ENCODE results near the gene CENPP.

Gene CENPP

DNA sequence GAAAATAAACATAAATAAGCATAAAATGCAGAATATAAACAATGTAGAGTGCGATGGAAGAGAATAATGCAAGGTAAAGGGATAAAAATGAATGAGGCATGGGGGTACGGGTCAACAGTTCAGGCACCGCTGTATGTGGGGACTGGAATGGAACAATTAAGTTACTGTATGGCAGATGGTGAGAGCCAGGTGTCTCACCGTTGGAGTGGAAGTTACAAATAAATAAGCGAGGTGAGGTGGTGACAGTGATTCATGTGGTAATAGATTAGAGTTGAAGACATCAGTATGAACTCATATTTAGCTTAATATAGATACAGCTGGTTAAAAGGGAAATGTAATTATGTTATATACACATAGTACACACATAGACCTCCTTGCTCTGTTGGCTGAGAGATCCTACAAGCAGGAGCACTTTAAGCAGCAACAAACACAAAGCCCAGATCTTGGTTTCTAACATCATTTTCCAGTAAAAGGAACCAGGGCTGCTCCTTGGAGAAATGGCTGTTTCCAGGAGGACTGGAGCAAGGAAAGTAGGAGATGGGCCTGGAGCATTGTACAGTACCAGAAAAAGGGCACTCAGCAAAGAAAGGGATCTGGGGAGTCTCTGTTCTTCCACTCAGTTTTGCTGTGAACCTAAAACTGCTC, 100.9 kb downstream of the CENPP start:
- H3K27me3 ChIP-seq (ENCODE audit: control insufficient read depth, insufficient read depth, low read length), result no peaks in the 10 kb centered on the region
- no peaks in the 10 kb centered on the region for H3K79me2 ChIP-seq
- H3K36me3 ChIP-seq (ENCODE audit: control insufficient read depth, insufficient read depth, low read length), result no peaks in the 10 kb centered on the region
- TF ChIP-seq, protein P1, sequence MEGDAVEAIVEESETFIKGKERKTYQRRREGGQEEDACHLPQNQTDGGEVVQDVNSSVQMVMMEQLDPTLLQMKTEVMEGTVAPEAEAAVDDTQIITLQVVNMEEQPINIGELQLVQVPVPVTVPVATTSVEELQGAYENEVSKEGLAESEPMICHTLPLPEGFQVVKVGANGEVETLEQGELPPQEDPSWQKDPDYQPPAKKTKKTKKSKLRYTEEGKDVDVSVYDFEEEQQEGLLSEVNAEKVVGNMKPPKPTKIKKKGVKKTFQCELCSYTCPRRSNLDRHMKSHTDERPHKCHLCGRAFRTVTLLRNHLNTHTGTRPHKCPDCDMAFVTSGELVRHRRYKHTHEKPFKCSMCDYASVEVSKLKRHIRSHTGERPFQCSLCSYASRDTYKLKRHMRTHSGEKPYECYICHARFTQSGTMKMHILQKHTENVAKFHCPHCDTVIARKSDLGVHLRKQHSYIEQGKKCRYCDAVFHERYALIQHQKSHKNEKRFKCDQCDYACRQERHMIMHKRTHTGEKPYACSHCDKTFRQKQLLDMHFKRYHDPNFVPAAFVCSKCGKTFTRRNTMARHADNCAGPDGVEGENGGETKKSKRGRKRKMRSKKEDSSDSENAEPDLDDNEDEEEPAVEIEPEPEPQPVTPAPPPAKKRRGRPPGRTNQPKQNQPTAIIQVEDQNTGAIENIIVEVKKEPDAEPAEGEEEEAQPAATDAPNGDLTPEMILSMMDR (IDR thresholded peaks at IDR 0.05), result no peak
- H3K4me2 ChIP-seq (ENCODE audit: low read length), result no peak overlapping the region
- no peaks in the 10 kb centered on the region for H3K4me1 ChIP-seq
- no peak overlapping the region for H3K4me3 ChIP-seq (ENCODE audit: low read depth, low read length)
- no peaks in the 10 kb centered on the region for H3K9me3 ChIP-seq (ENCODE audit: control insufficient read depth, low read length)
- no peak overlapping the region for H2AFZ ChIP-seq
- no peak overlapping the region for H3K9ac ChIP-seq
- H3K27ac ChIP-seq, result no peak overlapping the region

DNA sequence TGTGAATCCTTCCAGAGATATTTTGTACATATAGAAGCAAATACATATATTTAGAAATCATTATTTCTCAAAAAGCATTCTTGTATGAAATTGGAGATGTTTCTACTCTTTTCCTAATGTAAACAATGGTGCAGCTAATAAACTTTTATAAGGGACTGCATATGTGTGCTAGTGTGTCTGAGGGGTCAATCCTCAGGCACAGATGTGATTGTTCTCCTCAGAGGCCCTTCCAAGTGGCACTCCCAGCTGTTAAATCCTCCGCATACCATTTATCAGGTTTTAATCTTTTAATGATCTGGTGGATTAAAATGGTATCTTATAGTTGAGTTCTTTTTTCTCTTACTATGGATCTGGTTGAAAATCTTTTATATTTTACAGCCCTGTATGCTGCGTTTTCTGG, 104.1 kb downstream of the CENPP start:
- no peaks in the 10 kb centered on the region for H3K36me3 ChIP-seq (ENCODE audit: control insufficient read depth, insufficient read depth, low read length)
- no peak overlapping the region for H3K4me2 ChIP-seq (ENCODE audit: low read length)
- TF ChIP-seq, protein P1 (IDR thresholded peaks at IDR 0.05), result no peak

DNA sequence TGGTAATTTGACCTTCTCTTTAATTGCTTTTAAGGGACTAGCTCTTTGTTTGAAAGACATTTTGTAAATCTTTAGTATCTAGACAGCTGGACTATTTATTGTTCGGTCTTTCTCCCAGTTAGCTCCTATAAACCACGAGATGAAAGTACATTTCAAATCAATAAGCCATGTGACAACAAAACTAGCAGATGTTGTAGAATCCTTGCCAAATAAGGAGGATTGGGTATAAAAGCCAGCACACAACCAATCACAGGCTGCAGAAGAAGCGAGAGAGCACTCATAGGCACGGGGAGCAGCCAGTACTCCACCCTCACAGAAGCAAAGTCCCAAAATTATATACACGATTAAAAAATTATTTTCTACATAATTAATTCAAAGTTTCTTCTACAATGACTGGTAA, 106.6 kb downstream of the CENPP start:
- Histone ChIP-seq H2AFZ (no peak overlapping the region), H3K9ac (no peak overlapping the region), H3K9me3 (ENCODE audit: control insufficient read depth, low read length) (no peaks in the 10 kb centered on the region), H3K4me1 (no peaks in the 10 kb centered on the region), H3K27ac (no peak overlapping the region), H3K4me2 (ENCODE audit: low read length) (no peak overlapping the region), H3K27me3 (ENCODE audit: control insufficient read depth, insufficient read depth, low read length) (no peaks in the 10 kb centered on the region), H3K4me3 (ENCODE audit: low read depth, low read length) (no peak overlapping the region), H3K79me2 (no peaks in the 10 kb centered on the region), H3K36me3 (ENCODE audit: control insufficient read depth, insufficient read depth, low read length) (no peaks in the 10 kb centered on the region)
- TF ChIP-seq, protein P1 (IDR thresholded peaks at IDR 0.05), result no peak

More for the DNA sequence above, 104.1 kb downstream of the CENPP start:
- Histone ChIP-seq H3K9me3 (ENCODE audit: control insufficient read depth, low read length) (no peaks in the 10 kb centered on the region), H3K9ac (no peak overlapping the region), H3K79me2 (no peaks in the 10 kb centered on the region), H3K27ac (no peak overlapping the region), H3K4me3 (ENCODE audit: low read depth, low read length) (no peak overlapping the region), H3K27me3 (ENCODE audit: control insufficient read depth, insufficient read depth, low read length) (no peaks in the 10 kb centered on the region), H3K4me1 (no peaks in the 10 kb centered on the region), H2AFZ (no peak overlapping the region)

DNA sequence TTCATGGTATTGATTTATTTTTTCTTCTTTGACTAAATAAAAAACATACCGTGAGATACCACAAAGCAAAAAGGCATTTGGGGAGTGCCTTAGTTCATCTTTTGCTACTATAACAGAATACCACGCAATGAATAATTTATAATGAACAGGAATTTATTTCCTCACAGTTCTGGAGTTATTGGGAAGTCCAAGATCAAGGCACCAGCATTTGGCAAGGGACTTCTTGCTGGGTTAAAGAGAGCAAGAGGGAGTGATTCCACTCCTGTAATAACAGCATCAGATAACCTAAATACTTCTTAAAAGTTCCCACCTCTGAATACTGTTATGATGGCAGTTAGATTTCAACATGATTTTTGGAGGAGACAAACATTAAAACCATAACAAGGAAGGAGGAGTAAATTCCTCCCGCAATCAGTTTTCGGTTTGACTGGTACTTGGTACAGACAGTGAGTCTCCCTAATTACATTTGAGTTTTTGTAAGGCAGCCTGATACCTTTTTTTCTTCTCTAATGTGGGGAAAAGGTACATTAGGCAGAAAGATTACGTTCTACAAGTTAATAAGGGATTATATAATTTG, 107.3 kb downstream of the CENPP start:
- H2AFZ ChIP-seq, result no peak overlapping the region
- H3K79me2 ChIP-seq, result no peaks in the 10 kb centered on the region
- H3K4me3 ChIP-seq (ENCODE audit: low read depth, low read length), result no peak overlapping the region
- no peaks in the 10 kb centered on the region for H3K27me3 ChIP-seq (ENCODE audit: control insufficient read depth, insufficient read depth, low read length)
- no peaks in the 10 kb centered on the region for H3K36me3 ChIP-seq (ENCODE audit: control insufficient read depth, insufficient read depth, low read length)
- no peak overlapping the region for H3K4me2 ChIP-seq (ENCODE audit: low read length)
- H3K9me3 ChIP-seq (ENCODE audit: control insufficient read depth, low read length), result no peaks in the 10 kb centered on the region
- TF ChIP-seq, protein P1 (IDR thresholded peaks at IDR 0.05), result no peak
- H3K4me1 ChIP-seq, result no peaks in the 10 kb centered on the region
- H3K27ac ChIP-seq, result no peak overlapping the region
- H3K9ac ChIP-seq, result no peak overlapping the region

DNA sequence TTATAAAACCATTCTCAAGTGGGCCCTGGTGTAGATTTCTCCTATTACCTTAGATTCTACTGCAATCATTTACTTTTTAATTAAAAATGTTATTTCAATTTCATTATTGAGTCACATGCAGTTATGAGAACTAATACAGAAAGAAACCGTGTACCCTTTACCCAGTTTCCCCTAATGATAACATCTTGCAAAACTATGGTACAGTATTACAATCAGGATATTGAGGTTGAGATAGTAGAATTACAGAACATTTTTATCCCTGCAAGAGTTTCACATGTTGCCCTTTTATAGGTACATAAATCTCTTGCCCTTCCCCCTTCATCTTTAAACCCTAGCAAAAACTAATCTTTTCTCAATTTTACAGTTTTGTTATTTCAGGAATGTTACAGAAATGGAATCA, 109.5 kb downstream of the CENPP start:
- H3K9me3 ChIP-seq (ENCODE audit: control insufficient read depth, low read length), result no peaks in the 10 kb centered on the region
- H3K79me2 ChIP-seq, result no peaks in the 10 kb centered on the region
- TF ChIP-seq, protein P1 (IDR thresholded peaks at IDR 0.05), result no peak
- H3K27ac ChIP-seq, result no peak overlapping the region
- H3K36me3 ChIP-seq (ENCODE audit: control insufficient read depth, insufficient read depth, low read length), result no peaks in the 10 kb centered on the region
- no peak overlapping the region for H3K4me2 ChIP-seq (ENCODE audit: low read length)
- no peak overlapping the region for H3K4me3 ChIP-seq (ENCODE audit: low read depth, low read length)
- no peak overlapping the region for H3K9ac ChIP-seq
- H3K27me3 ChIP-seq (ENCODE audit: control insufficient read depth, insufficient read depth, low read length), result no peaks in the 10 kb centered on the region
- H3K4me1 ChIP-seq, result no peaks in the 10 kb centered on the region
- no peak overlapping the region for H2AFZ ChIP-seq
